Measurements from ENCODE around the gene KMT5B.

DNA sequence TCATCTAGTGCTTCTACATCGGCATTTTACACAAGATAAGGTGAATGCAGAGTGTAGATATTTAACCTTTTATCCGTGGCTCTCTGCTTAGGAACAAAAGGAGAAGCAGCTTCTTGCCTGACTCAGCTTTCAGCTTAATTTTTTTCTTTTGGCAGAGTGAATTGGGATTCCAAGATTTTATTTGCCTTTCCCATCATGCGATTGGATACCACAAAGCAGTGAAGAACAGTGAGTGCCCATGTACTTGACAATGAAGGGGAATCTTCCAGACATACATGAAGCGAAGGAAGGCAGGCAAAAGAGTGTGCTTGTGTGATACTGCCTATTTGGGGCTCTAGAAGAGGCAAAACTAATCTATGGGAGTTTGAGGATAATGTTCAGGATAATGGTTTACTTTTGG is 74.9 kb downstream of the KMT5B start:
- TF ChIP-seq, protein P1, sequence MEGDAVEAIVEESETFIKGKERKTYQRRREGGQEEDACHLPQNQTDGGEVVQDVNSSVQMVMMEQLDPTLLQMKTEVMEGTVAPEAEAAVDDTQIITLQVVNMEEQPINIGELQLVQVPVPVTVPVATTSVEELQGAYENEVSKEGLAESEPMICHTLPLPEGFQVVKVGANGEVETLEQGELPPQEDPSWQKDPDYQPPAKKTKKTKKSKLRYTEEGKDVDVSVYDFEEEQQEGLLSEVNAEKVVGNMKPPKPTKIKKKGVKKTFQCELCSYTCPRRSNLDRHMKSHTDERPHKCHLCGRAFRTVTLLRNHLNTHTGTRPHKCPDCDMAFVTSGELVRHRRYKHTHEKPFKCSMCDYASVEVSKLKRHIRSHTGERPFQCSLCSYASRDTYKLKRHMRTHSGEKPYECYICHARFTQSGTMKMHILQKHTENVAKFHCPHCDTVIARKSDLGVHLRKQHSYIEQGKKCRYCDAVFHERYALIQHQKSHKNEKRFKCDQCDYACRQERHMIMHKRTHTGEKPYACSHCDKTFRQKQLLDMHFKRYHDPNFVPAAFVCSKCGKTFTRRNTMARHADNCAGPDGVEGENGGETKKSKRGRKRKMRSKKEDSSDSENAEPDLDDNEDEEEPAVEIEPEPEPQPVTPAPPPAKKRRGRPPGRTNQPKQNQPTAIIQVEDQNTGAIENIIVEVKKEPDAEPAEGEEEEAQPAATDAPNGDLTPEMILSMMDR (IDR thresholded peaks at IDR 0.05) = no peak
- TF ChIP-seq POLR2A (IDR thresholded peaks at IDR 0.05) = no peak

Data from body of pancreas (tissue), 4 donors.